Duodenal mucosa (tissue), 2 donors: ENCODE results near the gene ZNF219.

ENCODE experiments used
- H3K27ac ChIP-seq: one replicate; pipeline ENCODE4 v1.7.0; 2013; ENCODE audit warnings: low read depth, low read length
- H3K27me3 ChIP-seq, 2 donors: one replicate each; pipeline ENCODE4 v1.7.0; 2013; ENCODE audit warnings: low read length in 2 of 2, control low read depth in 1 of 2; ENCODE audit not compliant: insufficient read depth in 2 of 2, control insufficient read depth in 1 of 2
- H3K36me3 ChIP-seq, 2 donors: one replicate each; pipeline ENCODE4 v1.7.0; 2013; ENCODE audit warnings: low read length in 2 of 2, control low read depth in 1 of 2; ENCODE audit not compliant: insufficient read depth in 2 of 2, control insufficient read depth in 1 of 2
- H3K4me1 ChIP-seq, 2 donors: one replicate each; pipeline ENCODE4 v1.7.0; 2013; ENCODE audit warnings: low read length in 2 of 2, control low read depth in 1 of 2; ENCODE audit not compliant: insufficient read depth in 2 of 2, control insufficient read depth in 1 of 2
- H3K4me3 ChIP-seq, 2 donors: one replicate each; pipeline ENCODE4 v1.7.0; 2013; ENCODE audit warnings: low read length in 2 of 2, low read depth in 1 of 2
- H3K9ac ChIP-seq, 2 donors: one replicate each; pipeline ENCODE4 v1.7.0; 2013; ENCODE audit warnings: low read length in 2 of 2, low read depth in 1 of 2
- H3K9me3 ChIP-seq, 2 donors: one replicate each; pipeline ENCODE4 v1.7.0; 2013; ENCODE audit warnings: low read length in 2 of 2, control low read depth in 1 of 2; ENCODE audit not compliant: control insufficient read depth in 1 of 2

Gene ZNF219

DNA sequence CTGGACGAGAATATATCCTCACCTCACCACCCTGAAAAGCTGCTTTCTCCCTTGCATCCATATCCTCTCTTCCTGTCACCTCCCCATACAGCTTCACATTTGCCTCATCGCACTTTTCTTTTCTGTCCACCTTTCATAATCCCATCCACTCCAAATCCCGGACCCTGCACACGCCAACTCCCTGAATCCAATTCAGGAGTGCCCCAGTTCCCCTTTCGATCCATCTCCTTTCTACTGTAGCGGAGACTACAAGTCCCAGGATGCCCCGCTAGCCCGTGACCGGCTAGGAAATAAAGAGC, 4.9 kb upstream of the ZNF219 start:
- Histone ChIP-seq H3K4me1 (peaks cover 50 to 65% of the 10 kb centered on the region in 2 donors), H3K27ac (peak overlapping the region; percentile 98), H3K36me3 (no peaks in the 10 kb centered on the region), H3K9me3 (no peaks in the 10 kb centered on the region), H3K9ac (peak overlapping the region; percentile 88 to 97), H3K4me3 (peak overlapping the region; percentile 66 to 82), H3K27me3 (no peaks in the 10 kb centered on the region)

- H3K4me3 ChIP-seq, result peak overlapping the region; percentile 66 to 82
Measured at GRCh38 chr14:21102521-21103410, 4.3 kb upstream of the ZNF219 start.

DNA sequence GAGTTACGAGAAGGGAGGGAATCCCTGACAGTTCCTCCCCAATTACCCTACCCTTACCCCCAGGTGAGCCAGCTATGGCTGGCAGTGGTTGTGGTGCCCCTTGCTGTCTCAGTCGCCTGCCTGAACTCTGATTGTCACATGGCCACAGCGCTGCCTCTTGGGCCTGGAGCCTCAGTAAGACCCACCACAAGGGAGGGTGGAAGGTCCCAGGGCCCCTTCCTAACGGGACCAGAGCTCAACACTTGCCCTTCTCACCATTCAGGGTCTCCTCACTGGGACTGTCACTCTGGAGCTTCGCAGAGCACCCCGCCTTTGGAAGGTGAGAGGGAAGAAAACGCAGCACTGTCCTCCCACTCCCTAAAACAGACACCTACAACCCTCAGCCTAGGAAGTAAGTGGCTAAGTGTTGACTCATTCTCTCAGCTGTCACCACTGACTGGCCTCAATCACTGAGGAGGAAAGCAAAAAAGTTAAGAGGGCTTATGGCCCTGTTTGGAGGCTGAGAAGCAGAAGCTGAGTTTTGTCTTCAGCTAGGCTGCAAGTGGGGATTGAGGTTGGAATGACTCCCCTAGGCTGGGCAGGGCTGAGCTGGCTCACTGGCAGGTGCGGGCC, 3.5 kb upstream of the ZNF219 start:
- H3K9ac ChIP-seq, result peak overlapping the region; percentile 69 to 88
- no peaks in the 10 kb centered on the region for H3K9me3 ChIP-seq
- no peaks in the 10 kb centered on the region for H3K36me3 ChIP-seq
- no peaks in the 10 kb centered on the region for H3K27me3 ChIP-seq
- peaks cover 52 to 62% of the 10 kb centered on the region in 2 donors for H3K4me1 ChIP-seq
- peak overlapping the region; percentile 85 for H3K27ac ChIP-seq
- H3K4me3 ChIP-seq, result peak overlapping the region; percentile 66 to 82

More at GRCh38 chr14:21102521-21103410, 4.3 kb upstream of the ZNF219 start:
- Histone ChIP-seq H3K9ac (peak overlapping the region; percentile 88 to 97), H3K9me3 (no peaks in the 10 kb centered on the region), H3K27me3 (no peaks in the 10 kb centered on the region), H3K4me1 (peaks cover 50 to 65% of the 10 kb centered on the region in 2 donors), H3K36me3 (no peaks in the 10 kb centered on the region), H3K27ac (peak overlapping the region; percentile 98)

DNA sequence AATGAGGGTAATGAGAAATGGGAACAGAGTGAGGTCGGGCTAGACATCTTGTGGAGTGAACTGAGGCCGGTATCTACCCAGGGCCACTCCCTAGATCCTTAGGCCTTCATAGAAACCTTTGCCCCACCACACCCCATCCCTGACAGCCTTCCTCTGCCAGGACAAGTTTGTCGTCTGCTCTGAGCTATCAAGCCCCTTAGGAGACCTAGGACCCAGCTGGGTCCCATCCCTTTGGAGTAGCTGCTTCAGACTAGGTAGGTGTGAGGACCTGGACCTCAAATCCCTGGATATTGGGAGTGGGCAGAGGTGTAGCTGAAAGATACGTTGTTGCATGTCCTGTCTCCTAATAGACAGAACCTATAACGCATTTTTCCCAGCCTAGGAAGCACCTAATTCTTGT, 2.5 kb upstream of the ZNF219 start, which contains the start of gene TMEM253:
TMEM253 (plus strand) TSS at position 136 of the 400 bp plus-strand sequence. CDS start 278 bp downstream, outside the sequence.
- peaks cover 47 to 62% of the 10 kb centered on the region in 2 donors for H3K4me1 ChIP-seq
- no peaks in the 10 kb centered on the region for H3K9me3 ChIP-seq
- H3K4me3 ChIP-seq, result peak within 1 kb of the TSS; percentile 78 to 87
- peak within 1 kb of the TSS; percentile 85 for H3K27ac ChIP-seq
- no peaks in the 10 kb centered on the region for H3K36me3 ChIP-seq
- H3K27me3 ChIP-seq, result no peaks in the 10 kb centered on the region
- peak within 1 kb of the TSS; percentile 71 to 88 for H3K9ac ChIP-seq

GRCh38 chr14:21099596-21099985, 1.1 kb upstream of the ZNF219 start:
- Histone ChIP-seq H3K4me3 (peak overlapping the region; percentile 78 to 87), H3K27ac (peak overlapping the region; percentile 4), H3K27me3 (no peaks in the 10 kb centered on the region), H3K36me3 (no peaks in the 10 kb centered on the region), H3K4me1 (peaks cover 46 to 51% of the 10 kb centered on the region in 2 donors), H3K9ac (peak overlapping the region; percentile 71 to 78), H3K9me3 (no peaks in the 10 kb centered on the region)

DNA sequence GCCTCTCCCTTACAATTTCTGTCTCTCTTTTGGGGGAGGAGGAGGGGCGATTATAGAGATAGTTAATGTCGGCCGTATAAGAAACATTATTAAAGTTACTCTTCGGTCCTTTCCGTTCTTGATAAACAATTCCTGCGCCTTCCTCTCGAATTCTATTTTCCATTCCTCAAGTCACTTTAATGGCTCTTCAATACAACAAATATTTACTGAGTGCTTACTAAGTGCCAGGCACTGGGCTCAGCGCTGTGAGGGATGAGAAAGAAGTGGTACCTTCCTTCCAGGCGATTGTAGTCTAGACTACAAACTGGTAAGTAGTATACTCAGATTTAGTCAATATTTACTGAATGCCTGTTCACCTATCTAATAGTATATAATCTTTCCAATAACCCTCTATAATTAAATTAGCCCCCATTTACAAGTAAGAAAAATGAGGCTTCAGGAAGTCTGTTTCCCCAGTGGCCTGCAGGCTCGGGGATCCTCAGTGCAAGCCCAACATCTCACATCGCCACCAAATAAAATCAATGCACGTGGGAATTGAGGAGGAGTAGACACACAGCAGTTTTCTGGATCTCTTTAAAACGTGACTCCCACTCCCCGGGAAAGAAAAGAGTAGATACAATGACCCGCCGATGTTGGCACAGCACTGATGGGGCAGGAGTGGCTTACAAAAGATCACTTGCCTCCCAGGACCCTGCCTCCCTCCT, 589 bp upstream of the ZNF219 start:
- Histone ChIP-seq H3K4me3 (peak overlapping the region; percentile 78 to 87), H3K4me1 (peaks cover 47 to 48% of the 10 kb centered on the region in 2 donors), H3K36me3 (no peaks in the 10 kb centered on the region), H3K9me3 (no peaks in the 10 kb centered on the region), H3K27me3 (no peaks in the 10 kb centered on the region), H3K9ac (peak overlapping the region; percentile 71 to 78), H3K27ac (peak overlapping the region; percentile 85)

DNA sequence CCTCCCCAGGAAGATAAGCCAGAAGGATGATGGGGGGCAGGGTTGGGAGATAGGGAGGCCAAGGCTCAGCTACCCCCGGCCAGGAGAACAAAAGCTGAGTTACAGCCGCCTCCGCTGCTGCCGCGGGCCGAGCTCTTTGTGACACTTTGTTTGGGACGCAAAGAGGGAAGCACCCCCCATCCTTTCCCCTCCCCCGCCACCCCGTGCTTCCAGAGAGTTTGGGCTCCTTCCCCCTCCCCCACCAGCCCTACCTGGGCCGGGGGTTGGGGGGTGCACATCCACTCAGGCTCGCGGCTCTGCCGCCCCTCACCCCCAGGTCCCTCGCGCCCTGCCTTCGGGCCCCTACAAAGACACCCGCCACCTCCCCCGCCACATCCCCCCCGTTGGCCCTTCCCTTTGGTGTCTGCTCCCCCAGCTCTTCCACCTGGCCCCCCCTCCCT, 799 bp downstream of the ZNF219 start:
- Histone ChIP-seq H3K4me1 (peaks cover 41 to 48% of the 10 kb centered on the region in 2 donors), H3K4me3 (peak overlapping the region; percentile 59 to 61), H3K9me3 (no peaks in the 10 kb centered on the region), H3K27ac (peak overlapping the region; percentile 43), H3K36me3 (no peaks in the 10 kb centered on the region), H3K27me3 (no peaks in the 10 kb centered on the region), H3K9ac (peak overlapping the region; percentile 48 to 67)

DNA sequence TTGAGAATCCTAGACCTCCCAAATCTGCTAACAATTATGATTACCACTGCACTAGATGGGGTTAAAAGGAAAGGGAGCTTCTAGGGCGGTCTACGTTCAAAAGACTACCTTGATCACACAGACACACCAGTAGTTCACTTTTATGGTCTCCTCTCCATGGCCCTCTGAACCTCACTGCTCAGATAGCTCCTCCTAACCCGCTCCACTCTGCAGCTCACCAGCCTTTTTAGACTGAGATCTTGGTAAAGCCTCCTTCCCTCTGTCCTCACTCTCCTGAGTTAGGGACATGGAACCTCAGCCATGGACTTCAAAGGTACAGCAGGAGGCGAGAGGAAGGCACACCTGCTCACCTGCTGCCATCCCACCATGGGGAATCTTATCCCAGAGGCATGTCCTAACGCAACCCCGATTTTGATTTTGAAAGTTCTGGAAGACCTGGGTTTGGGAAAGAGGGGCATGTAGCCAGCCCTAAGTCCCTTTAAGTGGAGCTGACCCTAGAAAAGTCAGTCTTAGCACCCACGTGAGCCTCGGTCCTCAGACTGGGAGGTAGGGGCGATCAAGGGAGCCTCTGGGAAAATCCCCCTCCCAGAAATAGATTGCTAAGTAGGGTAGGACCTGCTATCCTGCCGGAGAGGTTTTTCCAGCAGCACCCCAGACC, 1.3 kb downstream of the ZNF219 start:
- Histone ChIP-seq H3K9ac (peak overlapping the region; percentile 48 to 67), H3K27ac (peak overlapping the region; percentile 43), H3K4me3 (peak overlapping the region; percentile 59 to 61), H3K9me3 (no peaks in the 10 kb centered on the region), H3K27me3 (no peaks in the 10 kb centered on the region), H3K4me1 (peaks cover 36 to 47% of the 10 kb centered on the region in 2 donors), H3K36me3 (no peaks in the 10 kb centered on the region)

DNA sequence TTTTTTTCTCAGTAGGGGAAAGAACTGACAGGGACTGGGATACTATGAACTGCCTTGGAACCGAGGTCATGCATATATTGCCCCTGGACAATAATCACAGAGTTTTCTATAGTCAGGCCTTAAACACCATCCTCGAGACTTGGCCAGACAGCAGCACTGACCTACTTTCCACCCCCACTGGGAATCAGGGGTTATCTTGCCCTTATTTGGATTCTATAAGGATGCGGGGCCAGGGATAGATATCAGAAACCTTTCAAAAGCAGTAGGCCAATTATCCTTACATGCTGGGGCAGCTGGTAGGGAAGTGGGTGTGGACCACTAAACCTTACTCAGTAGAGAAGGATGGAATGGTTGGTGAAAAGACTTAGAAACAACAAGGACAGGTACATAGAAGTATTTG, 2.0 kb downstream of the ZNF219 start:
- H3K4me1 ChIP-seq, result peaks cover 33 to 42% of the 10 kb centered on the region in 2 donors

More for the DNA sequence above, 2.0 kb downstream of the ZNF219 start:
- Histone ChIP-seq H3K36me3 (peaks cover 0 to 2% of the 10 kb centered on the region in 2 donors), H3K4me3 (peak overlapping the region in 1 of 2 donors; percentile 59), H3K9ac (no peak overlapping the region), H3K27me3 (no peaks in the 10 kb centered on the region), H3K27ac (no peak overlapping the region), H3K9me3 (no peaks in the 10 kb centered on the region)
